IgD-negative memory B cell (primary cell): ENCODE results near the gene STARD3NL. TPM values are rescaled to one million over a fixed set of nuclear protein-coding genes. Genes with fewer than 3 reads are reported as not detected.

ENCODE experiments used
- H3K27ac Mint-ChIP-seq, 3 donors: one replicate each; pipeline ENCODE4 v1.8.0; 2020 to 2022; ENCODE audit warnings: mild to moderate bottlenecking in 3 of 3, mixed read lengths in 3 of 3, moderate library complexity in 1 of 3
- H3K27me3 Mint-ChIP-seq: one replicate; pipeline ENCODE4 v1.8.0; 2021; ENCODE audit warnings: mixed read lengths
- H3K36me3 Mint-ChIP-seq: one replicate; pipeline ENCODE4 v1.8.0; 2020; ENCODE audit warnings: mild to moderate bottlenecking, mixed read lengths
- H3K4me1 Mint-ChIP-seq, 3 donors: one replicate each; pipeline ENCODE4 v1.8.0; 2020 to 2022; ENCODE audit warnings: mixed read lengths in 3 of 3, mild to moderate bottlenecking in 1 of 3
- H3K4me3 Mint-ChIP-seq, 4 donors: one replicate each; pipeline ENCODE4 v1.8.0; 2020 to 2022; ENCODE audit warnings: mild to moderate bottlenecking in 4 of 4, mixed read lengths in 4 of 4, moderate library complexity in 3 of 4
- H3K9me3 Mint-ChIP-seq, 3 donors: one replicate each; pipeline ENCODE4 v1.8.0; 2020 to 2021; ENCODE audit warnings: mixed read lengths in 3 of 3, mild to moderate bottlenecking in 1 of 3
- polyA plus RNA-seq: library from polyadenylated mRNA; unstranded; fragments of 300-500 nt; fragmentation: Illumina TruSeq; gene quantifications from one replicate; pipeline ENCODE4 v1.2.3, GENCODE V29; 2021

The STARD3NL gene, protein sequence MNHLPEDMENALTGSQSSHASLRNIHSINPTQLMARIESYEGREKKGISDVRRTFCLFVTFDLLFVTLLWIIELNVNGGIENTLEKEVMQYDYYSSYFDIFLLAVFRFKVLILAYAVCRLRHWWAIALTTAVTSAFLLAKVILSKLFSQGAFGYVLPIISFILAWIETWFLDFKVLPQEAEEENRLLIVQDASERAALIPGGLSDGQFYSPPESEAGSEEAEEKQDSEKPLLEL
- 48.9 TPM for polyA plus RNA-seq

DNA sequence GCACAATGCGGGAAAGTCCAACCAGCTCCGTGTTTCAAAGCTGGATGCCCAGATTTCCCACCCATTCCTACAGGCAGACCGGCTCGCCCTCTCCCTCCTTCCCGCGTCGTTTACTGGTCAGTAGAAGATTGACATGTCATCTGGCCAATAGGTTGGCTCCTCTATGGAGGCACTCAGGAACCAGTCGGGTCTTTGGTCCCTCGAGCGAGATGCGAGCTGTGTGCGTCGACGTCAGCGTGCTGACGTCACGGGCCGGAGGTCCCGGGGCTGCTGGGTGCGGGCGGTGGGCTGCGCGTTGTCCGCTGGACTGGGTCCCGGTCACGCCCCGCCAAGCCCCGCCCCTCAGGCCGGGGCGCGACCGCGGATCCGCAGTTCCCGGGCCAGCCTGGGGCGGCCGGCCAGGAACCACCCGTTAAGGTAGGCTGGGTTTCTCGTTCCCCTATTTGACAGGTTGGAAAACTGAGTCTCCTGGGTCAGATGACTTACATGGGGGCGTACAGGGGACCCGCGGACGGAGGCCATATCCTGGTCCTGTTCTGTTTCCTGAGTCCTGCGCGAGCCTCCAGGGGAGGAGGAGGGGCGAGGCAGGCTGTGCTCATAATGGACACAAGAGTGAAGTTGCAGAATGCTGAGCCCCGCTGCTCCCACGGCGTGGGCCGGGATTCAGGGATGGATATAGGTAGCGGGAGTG is at the start of gene STARD3NL:
TSS of gene STARD3NL (plus strand) at position 242 of the 691 bp plus-strand sequence. CDS start 29,260 bp downstream, outside the sequence.
- Mint-ChIP-seq H3K27me3 (no peaks in the 10 kb centered on the region), H3K36me3 (no peaks in the 10 kb centered on the region), H3K27ac (peak within 1 kb of the TSS; percentile 88 to 97 (median 95)), H3K4me1 (peaks cover 19 to 26% (median 25%) of the 10 kb centered on the region in 3 donors), H3K9me3 (no peaks in the 10 kb centered on the region), H3K4me3 (peak within 1 kb of the TSS; percentile 95 to 100 (median 98))

DNA sequence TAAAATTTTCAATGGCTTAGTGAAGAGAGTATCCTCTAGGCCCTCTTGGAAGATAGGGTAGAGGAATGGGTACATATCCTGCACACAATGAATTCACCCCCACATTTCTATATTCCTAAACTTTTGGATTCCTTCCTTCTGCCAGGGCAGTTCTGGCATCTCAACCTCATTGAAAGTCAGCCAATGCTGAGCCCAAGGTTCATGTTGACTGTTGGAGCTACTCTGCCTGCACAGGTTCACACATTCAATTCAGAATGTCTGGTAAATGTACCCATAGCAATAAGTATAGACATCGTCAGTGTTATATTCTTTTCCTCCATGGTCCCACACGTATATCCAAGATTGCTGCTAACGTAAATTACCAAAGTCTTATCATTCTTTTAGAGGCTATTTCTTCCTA is 48.9 kb upstream of the STARD3NL start:
- Mint-ChIP-seq H3K27me3 (peaks cover 25% of the 10 kb centered on the region), H3K27ac (no peak overlapping the region), H3K4me1 (no peaks in the 10 kb centered on the region), H3K4me3 (no peak overlapping the region), H3K9me3 (no peaks in the 10 kb centered on the region), H3K36me3 (peaks cover 5% of the 10 kb centered on the region)

DNA sequence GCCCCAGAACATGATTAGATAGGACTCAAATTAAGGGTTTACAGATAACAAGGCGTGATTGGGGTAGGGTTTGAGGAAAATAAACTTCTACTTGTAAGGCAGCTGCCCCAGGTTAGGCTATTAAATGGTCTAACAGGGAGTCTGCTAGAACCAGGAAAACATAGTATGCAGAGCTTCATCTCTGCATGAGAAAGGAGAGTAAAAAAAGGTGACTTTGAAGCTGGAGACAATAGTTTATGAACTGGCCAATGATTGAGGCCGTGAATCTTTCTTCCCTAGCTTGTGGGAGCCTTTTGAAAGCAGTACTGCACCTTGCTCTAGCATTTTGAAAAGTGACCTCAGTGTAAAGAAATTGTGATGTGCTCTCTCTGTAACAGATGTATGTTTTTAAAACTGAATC is 48.5 kb upstream of the STARD3NL start:
- Mint-ChIP-seq H3K9me3 (no peaks in the 10 kb centered on the region), H3K36me3 (peaks cover 5% of the 10 kb centered on the region), H3K4me3 (no peak overlapping the region), H3K4me1 (no peaks in the 10 kb centered on the region), H3K27ac (no peak overlapping the region), H3K27me3 (peaks cover 25% of the 10 kb centered on the region)

DNA sequence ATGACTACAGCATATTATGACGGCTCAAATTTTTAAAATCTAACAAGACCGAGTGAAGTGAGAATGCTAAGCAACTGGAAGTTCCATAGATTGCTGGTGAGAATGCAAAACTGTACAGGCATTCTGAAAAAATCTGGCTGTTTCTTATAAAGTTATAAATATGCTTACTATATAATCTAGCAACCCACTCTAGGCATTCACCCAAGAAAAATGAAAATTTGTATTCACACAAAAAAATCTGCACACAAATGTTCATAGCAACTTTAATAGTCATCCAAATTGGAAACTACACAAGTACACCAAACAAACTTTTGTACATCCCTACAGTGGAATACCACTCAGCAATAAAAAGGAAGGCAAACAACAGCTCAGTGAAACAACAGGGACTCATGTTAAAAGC is 39.9 kb upstream of the STARD3NL start:
- H3K36me3 Mint-ChIP-seq = no peaks in the 10 kb centered on the region
- no peak overlapping the region for H3K4me3 Mint-ChIP-seq
- no peak overlapping the region for H3K27ac Mint-ChIP-seq
- peaks cover 1 to 7% (median 7%) of the 10 kb centered on the region in 3 donors for H3K4me1 Mint-ChIP-seq
- no peaks in the 10 kb centered on the region for H3K9me3 Mint-ChIP-seq
- H3K27me3 Mint-ChIP-seq = peaks cover 3% of the 10 kb centered on the region

DNA sequence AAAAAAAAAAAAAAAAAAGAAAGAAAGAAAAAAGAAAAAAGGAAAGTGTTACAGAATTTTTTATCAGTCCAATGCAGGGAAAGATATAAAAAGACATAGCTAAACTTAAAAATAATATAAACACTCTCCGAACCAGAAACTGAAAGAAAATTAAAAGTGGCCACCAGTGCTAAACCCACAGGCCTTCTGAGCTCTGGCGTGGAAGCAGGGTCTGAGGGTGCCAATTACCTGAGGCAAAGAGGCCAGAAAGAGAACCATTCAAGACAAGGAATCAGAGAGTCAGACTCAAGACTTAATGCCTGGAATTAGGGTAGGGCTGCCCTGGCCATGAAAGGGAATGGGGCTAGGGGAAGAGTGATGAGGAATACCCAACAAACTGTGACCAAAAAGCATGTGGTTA is 36.9 kb upstream of the STARD3NL start:
- H3K27ac Mint-ChIP-seq = no peak overlapping the region
- H3K27me3 Mint-ChIP-seq = peaks cover 8% of the 10 kb centered on the region
- H3K9me3 Mint-ChIP-seq = no peaks in the 10 kb centered on the region
- H3K4me1 Mint-ChIP-seq = peaks cover 1 to 7% (median 7%) of the 10 kb centered on the region in 3 donors
- H3K36me3 Mint-ChIP-seq = no peaks in the 10 kb centered on the region
- H3K4me3 Mint-ChIP-seq = no peak overlapping the region

DNA sequence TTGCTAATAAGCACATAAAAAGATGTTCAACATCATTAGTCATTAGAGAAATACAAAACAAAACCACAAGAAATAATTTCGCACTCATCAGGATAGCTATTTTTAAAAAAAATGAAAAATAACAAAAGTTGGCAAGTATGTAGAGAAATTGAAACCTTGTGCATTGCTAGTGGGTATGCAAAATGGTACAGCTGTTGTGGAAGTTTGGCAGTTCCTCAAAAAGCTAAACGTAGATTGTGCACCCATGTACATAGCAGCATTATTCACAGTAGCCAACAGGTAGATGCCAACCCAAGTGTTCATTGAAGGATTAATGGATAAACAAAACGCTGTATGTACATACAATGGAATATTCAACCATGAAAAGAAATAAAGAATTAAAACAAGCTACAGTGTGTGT is 35.3 kb upstream of the STARD3NL start:
- Mint-ChIP-seq H3K4me3 (peak overlapping the region in 2 of 4 donors; percentile 21 to 70), H3K36me3 (no peaks in the 10 kb centered on the region), H3K27ac (no peak overlapping the region), H3K4me1 (peaks cover 1 to 7% (median 7%) of the 10 kb centered on the region in 3 donors), H3K9me3 (no peaks in the 10 kb centered on the region), H3K27me3 (peaks cover 8% of the 10 kb centered on the region)

DNA sequence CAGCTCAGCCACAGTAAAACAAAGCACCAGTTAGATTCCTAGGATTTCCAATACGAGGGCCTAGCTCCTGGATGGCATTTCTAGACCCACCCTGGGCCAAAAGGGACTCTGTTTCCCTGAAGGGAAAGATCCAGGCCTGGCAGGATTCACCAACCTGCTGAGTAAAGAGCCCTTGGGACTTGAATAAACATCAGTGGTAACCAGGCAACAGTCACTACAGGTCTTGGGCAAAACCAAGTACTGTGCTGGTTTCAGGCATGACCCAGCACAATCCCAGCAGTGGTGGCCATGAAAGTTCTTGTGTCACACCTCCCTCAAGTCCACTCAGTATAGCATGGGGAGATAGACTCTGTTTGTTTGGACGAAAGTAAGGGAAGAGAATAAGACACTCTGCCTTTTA is 31.0 kb upstream of the STARD3NL start:
- H3K9me3 Mint-ChIP-seq = peaks cover 0 to 2% (median 0%) of the 10 kb centered on the region in 3 donors
- H3K27ac Mint-ChIP-seq = no peak overlapping the region
- peaks cover 16% of the 10 kb centered on the region for H3K27me3 Mint-ChIP-seq
- no peak overlapping the region for H3K4me3 Mint-ChIP-seq
- H3K36me3 Mint-ChIP-seq = peaks cover 2% of the 10 kb centered on the region
- peaks cover 0 to 3% (median under 1%) of the 10 kb centered on the region in 3 donors for H3K4me1 Mint-ChIP-seq

DNA sequence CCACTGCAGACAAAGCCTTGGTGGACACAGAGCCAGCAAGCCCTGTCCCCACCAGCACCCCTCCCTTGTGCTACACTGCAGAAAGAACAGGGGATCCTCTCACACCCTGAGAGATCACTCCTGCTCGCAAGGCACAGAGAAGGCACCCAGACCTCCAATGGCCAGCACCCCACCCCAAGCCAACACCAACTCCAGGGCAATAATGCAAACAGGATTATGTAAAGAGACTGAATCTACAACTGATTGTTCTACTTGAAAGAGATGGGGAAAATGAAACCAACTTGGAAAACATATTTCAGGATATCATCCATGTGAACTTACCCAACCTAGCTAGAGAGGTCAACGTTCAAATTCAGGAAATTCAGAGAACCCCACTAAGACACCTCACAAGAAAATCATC is 26.5 kb upstream of the STARD3NL start:
- peaks cover 0 to 13% (median 4%) of the 10 kb centered on the region in 3 donors for H3K9me3 Mint-ChIP-seq
- H3K36me3 Mint-ChIP-seq = peaks cover 3% of the 10 kb centered on the region
- peaks cover 14% of the 10 kb centered on the region for H3K27me3 Mint-ChIP-seq
- no peak overlapping the region for H3K27ac Mint-ChIP-seq
- H3K4me3 Mint-ChIP-seq = no peak overlapping the region
- no peaks in the 10 kb centered on the region for H3K4me1 Mint-ChIP-seq

DNA sequence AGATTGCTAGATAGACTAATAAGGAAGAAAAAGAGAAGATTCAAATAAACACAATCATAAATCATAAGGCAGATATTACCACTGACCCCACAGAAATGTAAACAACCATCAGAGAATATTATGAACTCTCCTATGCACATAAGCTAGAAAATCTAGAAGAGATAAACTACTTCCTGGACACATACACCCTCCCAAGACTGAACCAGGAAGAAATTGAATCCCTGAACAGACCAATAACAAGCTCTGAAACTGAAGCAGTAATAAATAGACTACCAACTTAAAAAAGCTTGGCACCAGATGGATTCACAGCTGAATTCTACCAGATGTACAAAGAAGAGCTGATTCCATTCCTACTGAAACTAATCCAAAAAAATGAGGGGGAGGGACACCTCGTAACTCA is 24.5 kb upstream of the STARD3NL start:
- peaks cover 0 to 14% (median 4%) of the 10 kb centered on the region in 3 donors for H3K9me3 Mint-ChIP-seq
- peaks cover 14% of the 10 kb centered on the region for H3K27me3 Mint-ChIP-seq
- no peak overlapping the region for H3K4me3 Mint-ChIP-seq
- H3K27ac Mint-ChIP-seq = no peak overlapping the region
- no peaks in the 10 kb centered on the region for H3K4me1 Mint-ChIP-seq
- peaks cover 3% of the 10 kb centered on the region for H3K36me3 Mint-ChIP-seq

DNA sequence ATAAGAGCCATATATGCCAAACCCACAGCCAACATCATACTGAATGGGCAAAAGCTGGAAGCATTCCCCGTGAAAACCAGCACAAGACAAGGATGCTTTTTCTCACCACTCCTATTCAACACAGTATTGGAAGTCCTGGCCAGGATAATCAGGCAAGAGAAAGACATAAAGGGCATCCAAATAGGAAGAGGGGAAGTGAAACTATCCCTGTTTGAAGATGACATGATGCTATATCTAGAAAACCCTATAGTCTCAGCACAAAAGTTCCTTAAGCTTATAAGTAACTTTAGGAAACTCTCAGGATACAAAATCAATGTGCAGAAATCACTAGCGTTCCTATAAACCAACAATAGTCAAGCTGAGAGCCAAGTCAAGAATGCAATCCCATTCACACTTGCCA is 23.8 kb upstream of the STARD3NL start:
- H3K27ac Mint-ChIP-seq = no peak overlapping the region

DNA sequence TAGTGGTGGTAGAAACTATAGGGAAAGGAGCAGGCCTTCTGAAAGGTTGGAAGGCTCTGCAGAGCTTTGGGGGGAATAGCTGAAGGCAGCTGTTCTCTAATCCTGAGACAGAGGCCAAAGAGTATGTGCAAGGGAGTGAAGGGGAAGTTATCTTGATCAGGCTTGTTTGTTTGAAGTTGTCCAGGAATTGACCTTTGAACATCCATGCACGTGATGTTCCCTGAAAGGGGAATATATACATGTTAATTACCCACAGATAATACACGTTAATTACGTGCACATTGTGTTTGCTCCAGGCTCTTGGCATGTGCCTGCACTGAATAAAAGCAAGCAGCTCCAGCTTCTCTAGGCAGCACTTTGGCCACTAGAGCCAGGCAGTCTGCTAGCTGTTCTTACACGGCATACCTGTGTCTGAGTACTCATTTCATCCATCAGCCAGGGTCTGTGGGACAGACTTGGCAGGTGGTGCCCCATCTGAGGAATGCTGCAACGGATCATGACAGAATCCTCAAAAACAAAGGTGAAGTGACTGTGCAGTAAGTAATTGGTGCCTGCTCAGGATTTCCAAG is 18.0 kb upstream of the STARD3NL start:
- H3K9me3 Mint-ChIP-seq = peaks cover 0 to 25% (median 2%) of the 10 kb centered on the region in 3 donors
- H3K4me1 Mint-ChIP-seq = no peaks in the 10 kb centered on the region
- no peak overlapping the region for H3K4me3 Mint-ChIP-seq
- H3K36me3 Mint-ChIP-seq = no peaks in the 10 kb centered on the region
- peaks cover 6% of the 10 kb centered on the region for H3K27me3 Mint-ChIP-seq
- no peak overlapping the region for H3K27ac Mint-ChIP-seq

More for the DNA sequence above, 23.8 kb upstream of the STARD3NL start:
- Mint-ChIP-seq H3K4me3 (no peak overlapping the region), H3K9me3 (peaks cover 0 to 14% (median 4%) of the 10 kb centered on the region in 3 donors), H3K27me3 (peaks cover 14% of the 10 kb centered on the region), H3K4me1 (no peaks in the 10 kb centered on the region), H3K36me3 (peaks cover 3% of the 10 kb centered on the region)

DNA sequence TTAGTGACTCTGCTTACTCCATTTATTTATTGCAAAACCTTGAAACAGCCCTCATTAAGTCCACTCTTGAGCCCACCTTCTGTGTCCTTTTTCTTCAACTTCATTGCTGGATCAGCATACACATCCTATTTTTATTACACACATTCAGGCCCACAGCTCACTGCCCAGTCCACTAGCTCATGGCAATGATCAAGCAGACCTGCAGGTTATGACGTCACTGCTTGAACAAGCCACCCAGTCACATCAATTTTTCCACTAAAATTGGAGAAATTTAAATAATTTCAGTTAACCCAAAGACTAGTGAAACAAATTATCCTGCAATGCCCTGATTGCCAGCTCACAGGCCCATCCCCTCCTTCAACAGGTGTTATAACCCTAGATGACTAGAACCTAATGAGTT is 16.0 kb upstream of the STARD3NL start:
- Mint-ChIP-seq H3K27me3 (peaks cover 8% of the 10 kb centered on the region), H3K27ac (no peak overlapping the region), H3K4me1 (no peaks in the 10 kb centered on the region), H3K9me3 (peaks cover 0 to 12% (median 0%) of the 10 kb centered on the region in 3 donors), H3K4me3 (no peak overlapping the region), H3K36me3 (no peaks in the 10 kb centered on the region)

DNA sequence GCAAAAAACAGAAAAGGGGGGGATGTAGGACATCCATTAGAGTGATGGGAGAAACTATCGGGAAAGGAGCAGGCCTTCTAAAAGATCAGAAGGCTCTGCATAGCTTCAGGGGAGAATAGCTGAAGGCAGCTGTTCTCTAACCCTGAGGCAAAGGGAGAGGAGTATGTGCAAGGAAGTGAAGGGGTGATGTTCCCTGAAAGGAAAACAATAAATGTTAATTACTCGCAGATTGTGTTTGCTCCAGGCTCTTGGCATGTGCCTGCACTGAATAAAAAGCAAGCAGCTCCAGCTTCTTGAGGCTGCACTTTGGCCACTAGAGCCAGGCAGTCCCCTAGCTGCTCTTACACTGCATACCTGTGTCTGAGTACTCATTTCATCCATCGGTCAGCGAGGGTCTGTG is 14.4 kb upstream of the STARD3NL start:
- peaks cover 0 to 12% (median 0%) of the 10 kb centered on the region in 3 donors for H3K9me3 Mint-ChIP-seq
- H3K4me1 Mint-ChIP-seq = peaks cover 0 to 6% (median 0%) of the 10 kb centered on the region in 3 donors
- peak overlapping the region in 1 of 3 donors; percentile 69 for H3K27ac Mint-ChIP-seq
- no peaks in the 10 kb centered on the region for H3K36me3 Mint-ChIP-seq
- peaks cover 8% of the 10 kb centered on the region for H3K27me3 Mint-ChIP-seq
- H3K4me3 Mint-ChIP-seq = no peak overlapping the region

DNA sequence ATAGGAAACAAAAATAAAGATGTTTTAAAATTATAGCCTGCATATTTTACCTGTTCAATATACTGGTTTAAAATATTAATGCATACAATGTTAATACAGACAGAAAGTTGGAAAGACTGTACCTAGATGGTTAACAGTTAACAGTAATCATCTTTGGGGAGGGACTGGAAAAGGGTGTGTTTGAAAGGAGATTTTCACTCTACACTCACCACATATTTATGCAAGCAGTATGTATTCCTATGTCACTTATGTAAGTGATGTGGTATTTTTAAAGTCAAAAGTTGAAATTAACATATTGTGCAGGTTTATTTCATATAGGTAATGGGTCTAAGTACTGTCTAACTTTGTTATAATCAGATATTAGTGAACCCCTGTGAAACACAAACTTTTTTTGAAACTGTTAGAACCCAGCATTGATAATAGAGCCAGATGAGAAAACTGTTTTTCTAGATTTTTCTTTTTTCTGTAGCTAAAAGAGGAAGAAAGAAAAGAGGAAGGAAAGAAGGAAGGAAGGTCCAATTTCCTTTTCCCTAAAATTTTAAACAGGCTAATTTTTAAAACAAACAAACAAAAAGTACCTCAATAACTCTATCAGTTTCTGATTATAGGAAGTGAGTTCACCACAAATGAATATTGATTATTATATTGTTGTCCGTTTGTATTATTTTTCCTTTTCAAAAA is 9.0 kb upstream of the STARD3NL start:
- Mint-ChIP-seq H3K36me3 (no peaks in the 10 kb centered on the region), H3K4me1 (peaks cover 0 to 16% (median 10%) of the 10 kb centered on the region in 3 donors), H3K27ac (peak overlapping the region in 1 of 3 donors; percentile 36)

DNA sequence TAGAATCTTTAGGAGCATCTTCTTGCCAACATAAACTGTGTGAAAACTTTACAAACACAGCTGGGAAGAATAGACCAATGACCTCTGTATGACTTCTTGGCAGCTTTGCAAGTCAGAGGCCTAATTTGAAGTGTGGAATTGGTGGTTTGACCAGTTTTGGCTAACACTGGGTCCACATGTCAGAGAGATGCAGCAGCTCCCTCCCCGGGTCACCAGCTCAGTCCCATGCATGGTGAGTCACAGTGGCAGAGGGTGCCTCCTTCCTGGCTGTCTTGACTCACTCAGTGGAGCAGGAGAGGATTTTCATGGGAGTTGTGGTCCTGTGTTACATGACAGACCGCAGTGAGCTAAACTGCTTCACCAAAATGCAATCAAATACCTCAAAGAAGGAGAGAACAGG is 8.2 kb upstream of the STARD3NL start:
- Mint-ChIP-seq H3K4me1 (peaks cover 0 to 16% (median 10%) of the 10 kb centered on the region in 3 donors), H3K9me3 (peaks cover 0 to 4% (median 2%) of the 10 kb centered on the region in 3 donors), H3K27ac (no peak overlapping the region), H3K27me3 (peaks cover 2% of the 10 kb centered on the region), H3K36me3 (no peaks in the 10 kb centered on the region), H3K4me3 (no peak overlapping the region)

More for the DNA sequence above, 9.0 kb upstream of the STARD3NL start:
- peaks cover 2% of the 10 kb centered on the region for H3K27me3 Mint-ChIP-seq
- H3K9me3 Mint-ChIP-seq = peaks cover 0 to 4% (median 2%) of the 10 kb centered on the region in 3 donors
- peak overlapping the region in 1 of 4 donors; percentile 9 for H3K4me3 Mint-ChIP-seq
